Tibial artery (tissue), 4 donors: Measurements from ENCODE around the gene FOXK1.

Experiments used
- DNase-seq, 2 donors: peaks; one replicate each; pipeline ENCODE4 v3.0.0-alpha.2; 2019
- H3K27ac ChIP-seq, 2 donors: fragments of 200-600 bp; sonication (generic) in 1 of 2; 1 replicate in 1 of 2; 2 replicates in 1 of 2; pipeline ENCODE4 v1.5.1; 2018 to 2019; ENCODE audit warnings: mild to moderate bottlenecking in 1 of 2
- H3K27me3 ChIP-seq, 2 donors: fragments of 200-600 bp; sonication (generic) in 1 of 2; one replicate each; pipeline versions ENCODE4 v1.5.1 to v1.6.0; 2016 to 2019
- H3K36me3 ChIP-seq, 3 donors: fragments of 200-600 bp; sonication (generic) in 2 of 3; one replicate each; pipeline ENCODE4 v1.5.1; 2016 to 2019; ENCODE audit warnings: mild to moderate bottlenecking in 2 of 3
- H3K4me1 ChIP-seq, 4 donors: fragments of 200-600 bp; sonication (generic) in 2 of 4; 1 replicate in 3 of 4; 2 replicates in 1 of 4; pipeline ENCODE4 v1.5.1; 2016 to 2019
- H3K4me3 ChIP-seq, 2 donors: fragments of 200-600 bp; sonication (generic) in 1 of 2; 1 replicate in 1 of 2; 2 replicates in 1 of 2; pipeline ENCODE4 v1.5.1; 2018 to 2019; ENCODE audit warnings: mild to moderate bottlenecking in 2 of 2
- H3K9me3 ChIP-seq, 3 donors: fragments of 200-600 bp; sonication (generic) in 1 of 3; one replicate each; pipeline ENCODE4 v1.5.1; 2016 to 2019
- CTCF ChIP-seq, 2 experiments: fragments of 200-600 bp in 1 of 2; fragments of 450-650 bp in 1 of 2; IDR thresholded peaks; one replicate each; pipeline ENCODE4 v1.5.1; 2017 to 2019; ENCODE audit warnings: antibody characterized with exemption in 2 of 2, mild to moderate bottlenecking in 1 of 2, moderate library complexity in 1 of 2
- intact Hi-C: fragments of 100-400 bp; cut with DNase I; formaldehyde crosslinking; loops from one replicate; pipeline ENCODE4 v1.15.0; 2023; ENCODE audit warnings: low total_unique reads

The FOXK1 gene

GRCh38 chr7:4796453-4796852, 114.4 kb downstream of the FOXK1 start:
- intact Hi-C loops: loop anchor here (5.0 kb wide), 2 partner anchors 86 to 291 kb away; partner anchors contain the start of gene RADIL

GRCh38 chr7:4797858-4798705, 116.0 kb downstream of the FOXK1 start:
- no peak for DNase-seq
- TF ChIP-seq CTCF (IDR thresholded peaks at IDR 0.05): peak; percentile 85 to 88
- Histone ChIP-seq H3K36me3 (no peaks in the 10 kb centered on the region), H3K4me3 (no peak overlapping the region), H3K9me3 (no peaks in the 10 kb centered on the region), H3K27ac (no peak overlapping the region), H3K27me3 (no peaks in the 10 kb centered on the region), H3K4me1 (no peaks in the 10 kb centered on the region)
- intact Hi-C loops: loop anchor here (5.0 kb wide), 2 partner anchors 84 to 289 kb away; partner anchors contain the start of gene RADIL

More at GRCh38 chr7:4796453-4796852, 114.4 kb downstream of the FOXK1 start:
- no peak for TF ChIP-seq CTCF (IDR thresholded peaks at IDR 0.05)
- Histone ChIP-seq H3K4me1 (peaks cover 0 to 7% (median 2%) of the 10 kb centered on the region in 4 donors), H3K27me3 (no peaks in the 10 kb centered on the region), H3K36me3 (peaks cover under 1 to 11% (median 8%) of the 10 kb centered on the region in 3 donors), H3K9me3 (no peaks in the 10 kb centered on the region), H3K4me3 (no peak overlapping the region), H3K27ac (no peak overlapping the region)
- no peak for DNase-seq

- no peaks in the 10 kb centered on the region for H3K9me3 ChIP-seq
- no peak for DNase-seq
- H3K27me3 ChIP-seq: no peaks in the 10 kb centered on the region
- TF ChIP-seq CTCF (IDR thresholded peaks at IDR 0.05): no peak
- no peak overlapping the region for H3K27ac ChIP-seq
- intact Hi-C loops: loop anchor here (5.0 kb wide), 2 partner anchors 84 to 289 kb away; partner anchors contain the start of gene RADIL
- no peak overlapping the region for H3K4me3 ChIP-seq
- H3K36me3 ChIP-seq: no peaks in the 10 kb centered on the region
- H3K4me1 ChIP-seq: no peaks in the 10 kb centered on the region
These were observed 116.7 kb downstream of the FOXK1 start for GRCh38 chr7:4798706-4799235.

- no peaks in the 10 kb centered on the region for H3K27me3 ChIP-seq
- no peak overlapping the region for H3K4me3 ChIP-seq
- intact Hi-C loops: loop anchor here (5.0 kb wide), 2 partner anchors 83 to 288 kb away; partner anchors contain the start of gene RADIL
- H3K36me3 ChIP-seq: no peaks in the 10 kb centered on the region
- DNase-seq: no peak
- H3K27ac ChIP-seq: no peak overlapping the region
- TF ChIP-seq CTCF (IDR thresholded peaks at IDR 0.05): no peak
- H3K9me3 ChIP-seq: no peaks in the 10 kb centered on the region
- H3K4me1 ChIP-seq: no peaks in the 10 kb centered on the region
These were observed 117.6 kb downstream of the FOXK1 start for GRCh38 chr7:4799508-4800268.

- intact Hi-C loops: no loop called here
These were observed 118.4 kb downstream of the FOXK1 start for GRCh38 chr7:4800487-4800886.

More at GRCh38 chr7:4800487-4800886, 118.4 kb downstream of the FOXK1 start:
- no peak overlapping the region for H3K4me3 ChIP-seq
- H3K27ac ChIP-seq: no peak overlapping the region
- H3K9me3 ChIP-seq: no peaks in the 10 kb centered on the region
- no peaks in the 10 kb centered on the region for H3K27me3 ChIP-seq
- TF ChIP-seq CTCF (IDR thresholded peaks at IDR 0.05): no peak
- no peak for DNase-seq
- no peaks in the 10 kb centered on the region for H3K36me3 ChIP-seq
- H3K4me1 ChIP-seq: no peaks in the 10 kb centered on the region
